Measurements from ENCODE around the gene RPS6KL1. TPM values are rescaled to one million over a fixed set of nuclear protein-coding genes. Genes with fewer than 3 reads are reported as not detected.

The RPS6KL1 gene
- total RNA-seq, 1 donor from 2014 or later = 6.4 TPM

DNA sequence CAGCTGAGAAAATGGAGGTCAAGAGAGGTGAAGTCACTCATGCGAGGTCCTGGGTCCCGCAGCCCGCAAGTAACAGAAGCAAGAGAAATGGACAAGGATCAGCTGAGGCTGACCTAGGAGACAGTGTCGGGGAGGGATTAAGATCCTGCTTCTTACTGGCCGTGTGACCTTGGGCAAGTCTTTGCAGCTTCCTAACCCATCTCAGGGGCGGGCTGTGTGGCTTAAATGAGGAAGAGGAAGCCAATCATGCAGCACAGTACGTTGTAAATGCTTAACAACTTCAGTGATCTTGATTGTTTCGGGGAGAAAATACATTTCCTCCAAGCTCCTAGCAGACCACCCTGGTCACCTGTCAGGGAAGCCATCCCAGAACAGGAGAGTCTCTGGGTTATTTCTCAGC is 39.4 kb upstream of the RPS6KL1 start:
- Histone ChIP-seq H3K4me2 (peak overlapping the region; percentile 48), H3K9ac (no peak overlapping the region), H3K9me3 (ENCODE audit: low read depth) (no peaks in the 10 kb centered on the region), H4K20me1 (ENCODE audit: low read depth) (no peaks in the 10 kb centered on the region), H3K36me3 (no peaks in the 10 kb centered on the region), H3F3A (ENCODE audit: low read depth) (no peaks in the 10 kb centered on the region), H3K27ac (no peak overlapping the region), H3K79me2 (ENCODE audit: low read depth) (no peaks in the 10 kb centered on the region), H2AFZ (replicated peaks) (no peak overlapping the region), H3K4me3 (no peak overlapping the region), H3K27me3 (peaks cover 13% of the 10 kb centered on the region), H3K4me1 (peaks cover 15% of the 10 kb centered on the region)
- Mint-ChIP-seq H3K4me1 (peaks cover 21% of the 10 kb centered on the region), H3K36me3 (no peaks in the 10 kb centered on the region), H3K27me3 (ENCODE audit: insufficient read depth, low read depth) (peaks cover 7% of the 10 kb centered on the region), H3K9me3 (no peaks in the 10 kb centered on the region), H3K4me3 (no peak overlapping the region), H3K27ac (peak overlapping the region; percentile 26)
- no peak for DNase-seq (ENCODE audit: low spot score)
- TF ChIP-seq, protein P1, sequence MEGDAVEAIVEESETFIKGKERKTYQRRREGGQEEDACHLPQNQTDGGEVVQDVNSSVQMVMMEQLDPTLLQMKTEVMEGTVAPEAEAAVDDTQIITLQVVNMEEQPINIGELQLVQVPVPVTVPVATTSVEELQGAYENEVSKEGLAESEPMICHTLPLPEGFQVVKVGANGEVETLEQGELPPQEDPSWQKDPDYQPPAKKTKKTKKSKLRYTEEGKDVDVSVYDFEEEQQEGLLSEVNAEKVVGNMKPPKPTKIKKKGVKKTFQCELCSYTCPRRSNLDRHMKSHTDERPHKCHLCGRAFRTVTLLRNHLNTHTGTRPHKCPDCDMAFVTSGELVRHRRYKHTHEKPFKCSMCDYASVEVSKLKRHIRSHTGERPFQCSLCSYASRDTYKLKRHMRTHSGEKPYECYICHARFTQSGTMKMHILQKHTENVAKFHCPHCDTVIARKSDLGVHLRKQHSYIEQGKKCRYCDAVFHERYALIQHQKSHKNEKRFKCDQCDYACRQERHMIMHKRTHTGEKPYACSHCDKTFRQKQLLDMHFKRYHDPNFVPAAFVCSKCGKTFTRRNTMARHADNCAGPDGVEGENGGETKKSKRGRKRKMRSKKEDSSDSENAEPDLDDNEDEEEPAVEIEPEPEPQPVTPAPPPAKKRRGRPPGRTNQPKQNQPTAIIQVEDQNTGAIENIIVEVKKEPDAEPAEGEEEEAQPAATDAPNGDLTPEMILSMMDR (IDR thresholded peaks at IDR 0.05) = no peak
- TF ChIP-seq EZH2 (IDR thresholded peaks at IDR 0.05) = no peak
- TF ChIP-seq EZH2phosphoT487 (IDR thresholded peaks at IDR 0.05) = no peak

DNA sequence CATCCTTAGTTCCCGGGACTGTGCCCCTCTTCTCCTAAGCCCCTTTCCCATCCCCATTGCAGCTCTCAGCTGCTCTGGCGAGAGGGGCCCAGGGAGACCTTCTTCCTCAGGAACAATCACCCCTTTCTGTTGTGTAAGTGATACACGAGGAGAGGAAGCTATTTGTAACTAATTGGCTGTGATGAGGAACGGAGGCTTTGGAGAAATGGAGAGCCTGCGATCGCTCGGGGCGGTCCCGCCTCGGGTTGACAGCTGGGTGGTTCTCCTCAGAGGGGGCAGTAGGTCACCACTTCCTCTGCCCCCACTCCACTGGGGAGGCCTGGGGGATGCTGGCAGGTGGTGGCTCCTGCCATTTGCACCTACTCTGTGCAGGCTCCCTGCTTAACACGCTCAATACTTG is 39.0 kb upstream of the RPS6KL1 start:
- TF ChIP-seq EZH2phosphoT487 (IDR thresholded peaks at IDR 0.05) = no peak
- no peak overlapping the region for H3K9ac ChIP-seq
- H3K27me3 ChIP-seq = peaks cover 17% of the 10 kb centered on the region
- no peak for DNase-seq (ENCODE audit: low spot score)
- H3K4me1 ChIP-seq = peaks cover 15% of the 10 kb centered on the region
- H4K20me1 ChIP-seq (ENCODE audit: low read depth) = no peaks in the 10 kb centered on the region
- H2AFZ ChIP-seq (replicated peaks) = no peak overlapping the region
- no peak overlapping the region for H3K4me3 ChIP-seq
- H3K4me2 ChIP-seq = peak overlapping the region; percentile 48
- peak overlapping the region; percentile 26 for H3K27ac Mint-ChIP-seq
- no peak overlapping the region for H3K27ac ChIP-seq
- H3K79me2 ChIP-seq (ENCODE audit: low read depth) = no peaks in the 10 kb centered on the region
- no peaks in the 10 kb centered on the region for H3K9me3 Mint-ChIP-seq
- no peaks in the 10 kb centered on the region for H3K9me3 ChIP-seq (ENCODE audit: low read depth)
- H3K4me1 Mint-ChIP-seq = peaks cover 23% of the 10 kb centered on the region
- no peak overlapping the region for H3K4me3 Mint-ChIP-seq
- H3K27me3 Mint-ChIP-seq (ENCODE audit: insufficient read depth, low read depth) = peaks cover 7% of the 10 kb centered on the region
- no peaks in the 10 kb centered on the region for H3K36me3 ChIP-seq
- no peaks in the 10 kb centered on the region for H3F3A ChIP-seq (ENCODE audit: low read depth)
- H3K36me3 Mint-ChIP-seq = no peaks in the 10 kb centered on the region

DNA sequence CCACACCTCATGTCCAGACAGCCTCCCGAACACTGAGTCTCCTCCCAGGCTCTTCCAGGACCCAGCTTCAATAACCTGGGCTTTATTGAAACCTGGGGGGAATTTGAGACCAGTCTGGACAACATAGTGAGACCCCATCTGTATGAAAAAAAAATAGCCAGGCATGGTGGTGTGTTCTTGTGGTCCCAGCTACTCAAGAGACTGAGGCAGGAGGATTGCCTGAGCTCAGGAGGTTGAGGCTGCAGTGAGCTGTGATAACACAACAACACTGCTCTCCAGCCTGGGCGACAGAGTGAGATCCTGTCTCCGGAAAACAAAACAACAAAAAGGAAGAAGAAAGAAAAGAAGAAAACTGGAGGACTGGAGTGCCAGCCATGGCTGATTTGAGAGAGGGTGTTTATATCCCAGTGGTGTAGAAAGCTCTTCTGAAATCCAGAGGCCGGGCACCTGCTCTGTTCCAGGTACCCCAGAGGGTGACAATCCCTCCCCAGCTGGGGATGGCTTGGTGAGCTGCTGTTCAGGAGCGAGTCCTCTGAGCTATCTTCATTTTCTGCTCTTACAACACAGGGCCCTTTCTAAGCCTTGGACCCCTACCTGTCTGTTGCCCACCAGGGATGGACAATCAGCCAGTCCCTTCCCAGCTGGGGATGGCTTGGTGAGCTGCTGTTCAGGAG is 38.3 kb upstream of the RPS6KL1 start:
- Histone ChIP-seq H3K27me3 (peaks cover 24% of the 10 kb centered on the region), H2AFZ (replicated peaks) (no peak overlapping the region), H3K4me1 (peaks cover 21% of the 10 kb centered on the region), H3F3A (ENCODE audit: low read depth) (peaks cover 4% of the 10 kb centered on the region), H3K9ac (no peak overlapping the region), H3K4me3 (no peak overlapping the region), H4K20me1 (ENCODE audit: low read depth) (no peaks in the 10 kb centered on the region), H3K27ac (no peak overlapping the region), H3K9me3 (ENCODE audit: low read depth) (no peaks in the 10 kb centered on the region), H3K36me3 (no peaks in the 10 kb centered on the region), H3K4me2 (peak overlapping the region; percentile 48), H3K79me2 (ENCODE audit: low read depth) (no peaks in the 10 kb centered on the region)
- no peaks in the 10 kb centered on the region for H3K36me3 Mint-ChIP-seq
- no peak for DNase-seq (ENCODE audit: low spot score)
- H3K4me1 Mint-ChIP-seq = peaks cover 28% of the 10 kb centered on the region
- no peak for TF ChIP-seq EZH2 (IDR thresholded peaks at IDR 0.05)
- TF ChIP-seq, protein P1 (IDR thresholded peaks at IDR 0.05) = no peak
- TF ChIP-seq EZH2phosphoT487 (IDR thresholded peaks at IDR 0.05) = no peak
- no peak overlapping the region for H3K4me3 Mint-ChIP-seq
- no peaks in the 10 kb centered on the region for H3K9me3 Mint-ChIP-seq
- peaks cover 7% of the 10 kb centered on the region for H3K27me3 Mint-ChIP-seq (ENCODE audit: insufficient read depth, low read depth)
- no peak overlapping the region for H3K27ac Mint-ChIP-seq

DNA sequence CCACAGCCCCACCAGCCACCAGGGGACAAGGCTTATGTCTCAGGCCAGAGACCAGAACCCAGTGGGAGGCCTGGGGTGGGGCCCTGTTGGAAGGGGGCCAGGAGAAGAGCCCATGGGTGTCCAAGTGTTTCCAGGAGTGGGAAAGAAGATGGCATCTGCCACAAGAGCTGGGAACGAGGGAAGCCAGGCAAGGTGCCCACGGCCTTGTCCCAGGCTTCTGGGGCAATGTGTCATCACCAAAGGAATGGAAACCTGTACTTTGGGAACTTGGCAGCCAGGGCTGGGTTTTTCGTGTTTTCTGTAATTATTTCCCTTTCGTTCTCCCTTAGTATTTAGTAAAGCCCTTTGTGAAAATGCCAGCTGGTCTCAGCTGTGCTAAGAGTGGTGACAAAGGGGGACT is 37.7 kb upstream of the RPS6KL1 start:
- no peak overlapping the region for H3K27ac ChIP-seq
- no peak overlapping the region for H3K4me2 ChIP-seq
- Mint-ChIP-seq H3K4me3 (no peak overlapping the region), H3K27me3 (ENCODE audit: insufficient read depth, low read depth) (peaks cover 7% of the 10 kb centered on the region), H3K4me1 (peaks cover 30% of the 10 kb centered on the region), H3K27ac (no peak overlapping the region), H3K36me3 (no peaks in the 10 kb centered on the region), H3K9me3 (no peaks in the 10 kb centered on the region)
- no peak overlapping the region for H3K4me3 ChIP-seq
- H3F3A ChIP-seq (ENCODE audit: low read depth) = peaks cover 10% of the 10 kb centered on the region
- H4K20me1 ChIP-seq (ENCODE audit: low read depth) = no peaks in the 10 kb centered on the region
- H3K36me3 ChIP-seq = no peaks in the 10 kb centered on the region
- H3K27me3 ChIP-seq = peaks cover 30% of the 10 kb centered on the region
- no peak for DNase-seq (ENCODE audit: low spot score)
- no peak overlapping the region for H2AFZ ChIP-seq (replicated peaks)
- no peaks in the 10 kb centered on the region for H3K9me3 ChIP-seq (ENCODE audit: low read depth)
- H3K4me1 ChIP-seq = peaks cover 23% of the 10 kb centered on the region
- H3K79me2 ChIP-seq (ENCODE audit: low read depth) = no peaks in the 10 kb centered on the region
- TF ChIP-seq EZH2 (IDR thresholded peaks at IDR 0.05) = no peak
- TF ChIP-seq, protein P1 (IDR thresholded peaks at IDR 0.05) = no peak
- TF ChIP-seq EZH2phosphoT487 (IDR thresholded peaks at IDR 0.05) = no peak
- H3K9ac ChIP-seq = no peak overlapping the region

Measured in neural progenitor cell (in vitro differentiated cells).